ENCODE data around the gene TARBP1.

DNA sequence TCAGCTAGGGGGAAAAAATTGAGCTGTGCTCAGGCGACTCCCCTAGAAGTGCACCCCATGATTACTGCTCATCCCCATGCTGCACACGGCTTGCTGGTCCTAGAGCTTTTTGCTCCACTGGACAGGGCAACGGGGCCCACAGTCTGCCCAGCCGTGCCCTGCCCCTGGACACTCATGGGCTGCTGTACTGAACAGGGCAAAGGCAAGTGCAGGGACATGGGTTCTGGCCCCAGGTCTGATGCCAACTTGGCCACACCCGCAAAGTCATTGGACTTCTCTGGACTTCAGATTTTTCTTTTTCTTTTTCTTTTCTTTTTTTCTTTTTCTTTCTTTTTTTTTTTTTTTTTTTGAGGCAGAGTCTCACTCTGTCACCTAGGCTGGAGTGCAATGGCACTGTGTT is 42.9 kb upstream of the TARBP1 start:
- TF ChIP-seq POLR2A (IDR thresholded peaks at IDR 0.05), result no peak
- TF ChIP-seq, protein P1, sequence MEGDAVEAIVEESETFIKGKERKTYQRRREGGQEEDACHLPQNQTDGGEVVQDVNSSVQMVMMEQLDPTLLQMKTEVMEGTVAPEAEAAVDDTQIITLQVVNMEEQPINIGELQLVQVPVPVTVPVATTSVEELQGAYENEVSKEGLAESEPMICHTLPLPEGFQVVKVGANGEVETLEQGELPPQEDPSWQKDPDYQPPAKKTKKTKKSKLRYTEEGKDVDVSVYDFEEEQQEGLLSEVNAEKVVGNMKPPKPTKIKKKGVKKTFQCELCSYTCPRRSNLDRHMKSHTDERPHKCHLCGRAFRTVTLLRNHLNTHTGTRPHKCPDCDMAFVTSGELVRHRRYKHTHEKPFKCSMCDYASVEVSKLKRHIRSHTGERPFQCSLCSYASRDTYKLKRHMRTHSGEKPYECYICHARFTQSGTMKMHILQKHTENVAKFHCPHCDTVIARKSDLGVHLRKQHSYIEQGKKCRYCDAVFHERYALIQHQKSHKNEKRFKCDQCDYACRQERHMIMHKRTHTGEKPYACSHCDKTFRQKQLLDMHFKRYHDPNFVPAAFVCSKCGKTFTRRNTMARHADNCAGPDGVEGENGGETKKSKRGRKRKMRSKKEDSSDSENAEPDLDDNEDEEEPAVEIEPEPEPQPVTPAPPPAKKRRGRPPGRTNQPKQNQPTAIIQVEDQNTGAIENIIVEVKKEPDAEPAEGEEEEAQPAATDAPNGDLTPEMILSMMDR (IDR thresholded peaks at IDR 0.05), result no peak
- no peak for TF ChIP-seq EP300 (IDR thresholded peaks at IDR 0.05)

Data from ovary (tissue), 3 donors.